SU-DHL-6 (cell line): Measurements from ENCODE around the gene EVI5.

Experiments used
- H2AFZ ChIP-seq: fragments of 200-600 bp; sonication (generic); 2 replicates; pipeline ENCODE4 v1.6.1; 2014; ENCODE audit warnings: low read depth, mild to moderate bottlenecking, moderate library complexity, mixed read lengths, antibody characterized with exemption, low read length; ENCODE audit not compliant: severe bottlenecking
- H3F3A ChIP-seq: fragments of 200-600 bp; shearing (Covaris generic); 2 replicates; pipeline ENCODE4 v1.6.0; 2016; ENCODE audit warnings: antibody characterized with exemption, mild to moderate bottlenecking; ENCODE audit not compliant: insufficient read depth
- H3K27ac ChIP-seq: fragments of 200-600 bp; sonication (generic); 2 replicates; pipeline ENCODE4 v1.5.1; 2016; ENCODE audit warnings: low read depth, mild to moderate bottlenecking, low read length, moderate library complexity, mixed read lengths
- H3K27me3 ChIP-seq: fragments of 200-600 bp; sonication (generic), shearing (Covaris generic); 2 replicates; pipeline ENCODE4 v1.6.0; 2014; ENCODE audit warnings: mild to moderate bottlenecking, low read length
- H3K36me3 ChIP-seq: fragments of 200-600 bp; sonication (generic); 2 replicates; pipeline ENCODE4 v1.6.1; 2014; ENCODE audit warnings: mild to moderate bottlenecking, low read length, mixed read lengths
- H3K4me2 ChIP-seq: fragments of 300-600, 200-600 bp; shearing (Covaris generic), sonication (generic); 2 replicates; pipeline ENCODE4 v1.6.0; 2014; ENCODE audit warnings: low read length, low read depth, mild to moderate bottlenecking; ENCODE audit not compliant: poor library complexity, severe bottlenecking
- H3K4me3 ChIP-seq: fragments of 200-600 bp; sonication (generic); 2 replicates; pipeline ENCODE4 v1.5.1; 2014; ENCODE audit warnings: antibody characterized with exemption, low read length, mild to moderate bottlenecking, mixed read lengths; ENCODE audit not compliant: insufficient read depth, poor library complexity, severe bottlenecking
- H3K79me2 ChIP-seq: fragments of 200-600 bp; sonication (generic); 2 replicates; pipeline ENCODE4 v1.6.1; 2014; ENCODE audit warnings: mild to moderate bottlenecking, low read length, moderate library complexity; ENCODE audit not compliant: insufficient read depth
- H3K9ac ChIP-seq: fragments of 200-600 bp; sonication (generic); 2 replicates; pipeline ENCODE4 v1.7.0; 2014; ENCODE audit warnings: mild to moderate bottlenecking, low read length
- H3K9me2 ChIP-seq: fragments of 200-600 bp; sonication (generic); replicated peaks from 2 replicates; pipeline ENCODE4 v1.6.1; 2014; ENCODE audit warnings: low read length; ENCODE audit not compliant: insufficient read depth
- H3K9me3 ChIP-seq: fragments of 200-600 bp; sonication (generic); 2 replicates; pipeline ENCODE4 v1.6.1; 2014; ENCODE audit warnings: low read length, mixed read lengths; ENCODE audit not compliant: insufficient read depth
- H4K20me1 ChIP-seq: fragments of 200-600 bp; sonication (generic); 2 replicates; pipeline ENCODE4 v1.6.1; 2014; ENCODE audit warnings: low read depth, mild to moderate bottlenecking, antibody characterized with exemption, low read length, moderate library complexity, mixed read lengths
- EZH2phosphoT487 ChIP-seq: fragments of 200-600 bp; sonication (generic), shearing (Covaris generic); conservative IDR thresholded peaks from 2 replicates; pipeline ENCODE4 v1.6.1; 2018; ENCODE audit warnings: mild to moderate bottlenecking, antibody characterized with exemption, low read length, moderate library complexity, mixed read lengths
- TF ChIP-seq, protein P1 (sequence below): fragments of 200-600 bp; sonication (generic); IDR thresholded peaks from one replicate; pipeline ENCODE4 v1.5.1; 2017; ENCODE audit warnings: antibody characterized with exemption, mild to moderate bottlenecking, low read length, moderate library complexity; ENCODE audit not compliant: insufficient read depth, poor library complexity, severe bottlenecking

Gene EVI5

DNA sequence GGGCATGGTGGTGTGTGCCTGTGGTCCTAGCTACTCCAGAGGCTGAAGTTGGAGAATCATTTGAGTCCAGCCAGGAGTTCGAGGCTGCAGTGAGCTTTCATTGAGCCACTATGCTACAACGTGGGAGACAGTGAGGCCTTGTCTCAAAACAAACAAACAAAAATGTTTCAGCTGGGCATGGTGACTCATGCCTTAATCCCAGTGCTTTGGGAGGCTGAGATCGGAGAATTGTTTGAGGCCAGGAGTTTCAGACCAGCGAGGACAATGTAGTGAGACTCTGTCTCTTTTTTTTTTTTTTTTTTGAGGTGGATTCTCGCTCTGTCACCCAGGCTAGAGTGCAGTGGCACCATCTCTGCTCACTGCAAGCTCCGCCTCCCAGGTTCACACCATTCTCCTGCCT lies 41.9 kb upstream of the EVI5 start:
- Histone ChIP-seq H3F3A (no peaks in the 10 kb centered on the region), H2AFZ (no peak overlapping the region), H3K9ac (no peak overlapping the region), H3K9me3 (no peaks in the 10 kb centered on the region), H3K27me3 (no peaks in the 10 kb centered on the region), H4K20me1 (no peaks in the 10 kb centered on the region), H3K79me2 (no peaks in the 10 kb centered on the region), H3K4me2 (no peak overlapping the region), H3K27ac (no peak overlapping the region), H3K4me3 (no peak overlapping the region), H3K36me3 (no peaks in the 10 kb centered on the region), H3K9me2 (no peaks in the 10 kb centered on the region)
- TF ChIP-seq, protein P1, sequence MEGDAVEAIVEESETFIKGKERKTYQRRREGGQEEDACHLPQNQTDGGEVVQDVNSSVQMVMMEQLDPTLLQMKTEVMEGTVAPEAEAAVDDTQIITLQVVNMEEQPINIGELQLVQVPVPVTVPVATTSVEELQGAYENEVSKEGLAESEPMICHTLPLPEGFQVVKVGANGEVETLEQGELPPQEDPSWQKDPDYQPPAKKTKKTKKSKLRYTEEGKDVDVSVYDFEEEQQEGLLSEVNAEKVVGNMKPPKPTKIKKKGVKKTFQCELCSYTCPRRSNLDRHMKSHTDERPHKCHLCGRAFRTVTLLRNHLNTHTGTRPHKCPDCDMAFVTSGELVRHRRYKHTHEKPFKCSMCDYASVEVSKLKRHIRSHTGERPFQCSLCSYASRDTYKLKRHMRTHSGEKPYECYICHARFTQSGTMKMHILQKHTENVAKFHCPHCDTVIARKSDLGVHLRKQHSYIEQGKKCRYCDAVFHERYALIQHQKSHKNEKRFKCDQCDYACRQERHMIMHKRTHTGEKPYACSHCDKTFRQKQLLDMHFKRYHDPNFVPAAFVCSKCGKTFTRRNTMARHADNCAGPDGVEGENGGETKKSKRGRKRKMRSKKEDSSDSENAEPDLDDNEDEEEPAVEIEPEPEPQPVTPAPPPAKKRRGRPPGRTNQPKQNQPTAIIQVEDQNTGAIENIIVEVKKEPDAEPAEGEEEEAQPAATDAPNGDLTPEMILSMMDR = no peak
- TF ChIP-seq EZH2phosphoT487 = no peak

DNA sequence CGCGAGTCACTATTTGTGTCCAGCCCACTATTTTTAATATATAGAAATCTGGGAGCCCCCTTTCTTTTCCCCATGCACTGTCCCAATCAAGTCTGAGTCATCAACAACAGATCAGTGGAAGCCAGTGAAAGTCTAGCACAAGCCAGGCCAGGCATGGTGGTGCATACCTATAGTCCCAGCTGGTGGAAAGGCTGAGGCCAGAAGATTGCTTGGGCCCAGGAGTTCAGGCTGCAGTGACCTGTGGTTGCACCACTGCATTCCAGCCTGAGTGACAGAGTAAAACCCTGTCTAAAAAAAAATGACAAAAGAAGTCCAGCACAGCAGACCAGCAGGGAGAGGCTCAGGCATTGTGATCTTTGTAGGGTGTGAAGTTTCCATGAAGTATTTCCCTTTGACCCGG lies 38.0 kb upstream of the EVI5 start:
- TF ChIP-seq EZH2phosphoT487 = no peak
- TF ChIP-seq, protein P1 = no peak
- no peaks in the 10 kb centered on the region for H3K9me3 ChIP-seq
- H3K79me2 ChIP-seq = no peaks in the 10 kb centered on the region
- H4K20me1 ChIP-seq = no peaks in the 10 kb centered on the region
- H2AFZ ChIP-seq = no peak overlapping the region
- no peaks in the 10 kb centered on the region for H3F3A ChIP-seq
- H3K4me2 ChIP-seq = no peak overlapping the region
- H3K4me3 ChIP-seq = no peak overlapping the region
- H3K36me3 ChIP-seq = no peaks in the 10 kb centered on the region
- H3K27me3 ChIP-seq = no peaks in the 10 kb centered on the region
- H3K9me2 ChIP-seq = no peaks in the 10 kb centered on the region
- H3K9ac ChIP-seq = no peak overlapping the region
- no peak overlapping the region for H3K27ac ChIP-seq

DNA sequence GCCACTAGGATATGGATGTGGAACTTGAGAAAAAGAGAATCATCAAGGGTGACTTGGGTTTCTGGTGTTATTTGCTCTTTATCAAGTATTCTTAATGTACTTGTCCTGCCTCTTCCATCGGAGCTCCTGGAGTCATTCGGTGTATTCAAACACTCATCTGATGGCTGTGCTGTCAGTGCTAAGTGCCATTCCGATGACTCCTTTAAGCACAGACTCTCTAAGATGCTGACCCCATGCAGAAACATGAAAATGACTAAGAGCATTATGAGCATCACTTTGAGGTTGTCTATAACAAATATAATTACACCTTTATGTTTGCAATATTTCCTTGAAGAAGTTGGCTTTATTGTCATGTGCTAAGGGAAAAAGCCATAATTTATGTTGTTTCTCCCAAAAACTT lies 35.6 kb upstream of the EVI5 start:
- Histone ChIP-seq H3K36me3 (no peaks in the 10 kb centered on the region), H3K27ac (no peak overlapping the region), H3K4me3 (no peak overlapping the region), H3K79me2 (no peaks in the 10 kb centered on the region), H3K9me2 (no peaks in the 10 kb centered on the region), H4K20me1 (no peaks in the 10 kb centered on the region), H3K9ac (no peak overlapping the region), H3K9me3 (no peaks in the 10 kb centered on the region), H2AFZ (no peak overlapping the region), H3F3A (no peaks in the 10 kb centered on the region), H3K4me2 (no peak overlapping the region), H3K27me3 (no peaks in the 10 kb centered on the region)
- TF ChIP-seq, protein P1 = no peak
- no peak for TF ChIP-seq EZH2phosphoT487
